GM18498 (cell line): ENCODE data around the gene SELE.
"Not testable (repeated sequence)": the region's sequence is repeated elsewhere in the genome, so short reads cannot be mapped to it uniquely, and the experiment has no call there.

ENCODE experiments used
- ATAC-seq: cut with Tn5 transposase; IDR thresholded peaks from one replicate; pipeline ENCODE4 v1.9.1; 2021; ENCODE audit warnings: mild to moderate bottlenecking, moderate library complexity; ENCODE audit not compliant: unreplicated experiment

SELE gene

GRCh38 chr1:169723763-169724162 is 10.1 kb downstream of the SELE start:
- no peak for ATAC-seq

- ATAC-seq, result no peak
These were observed 11.1 kb downstream of the SELE start for GRCh38 chr1:169722779-169723178.

- not testable (repeated sequence) for ATAC-seq
These were observed 18.8 kb downstream of the SELE start for GRCh38 chr1:169715100-169715499.

- ATAC-seq, result not testable (repeated sequence)
These were observed 20.8 kb downstream of the SELE start for GRCh38 chr1:169713090-169713489.

GRCh38 chr1:169712309-169712631 is 21.6 kb downstream of the SELE start:
- ATAC-seq, result no peak

GRCh38 chr1:169711469-169712308 is 22.2 kb downstream of the SELE start, which contains the start of gene SELL:
Gene SELL, minus strand, starts transcription at chr1:169711620. Its CDS starts 122 bp downstream, at chr1:169711498.
- ATAC-seq, result peak; percentile 79

GRCh38 chr1:169708647-169709046 is 25.2 kb downstream of the SELE start:
- no peak for ATAC-seq

GRCh38 chr1:169707912-169708604 is 25.8 kb downstream of the SELE start:
- ATAC-seq, result no peak

GRCh38 chr1:169704797-169705196 is 29.1 kb downstream of the SELE start:
- no peak for ATAC-seq

GRCh38 chr1:169701261-169702005 is 32.4 kb downstream of the SELE start:
- no peak for ATAC-seq

- no peak for ATAC-seq
These were observed 34.2 kb downstream of the SELE start for GRCh38 chr1:169699707-169700106.

- no peak for ATAC-seq
These were observed 34.9 kb downstream of the SELE start for GRCh38 chr1:169698976-169699375.

- ATAC-seq, result peak; percentile 39
These were observed 36.1 kb downstream of the SELE start for GRCh38 chr1:169697755-169698154.

- no peak for ATAC-seq
These were observed 37.4 kb downstream of the SELE start for GRCh38 chr1:169696273-169697100.

- peak; percentile 41 for ATAC-seq
These were observed 39.4 kb downstream of the SELE start for GRCh38 chr1:169694304-169695075.

GRCh38 chr1:169692756-169693460 is 41.0 kb downstream of the SELE start:
- peak; percentile 49 for ATAC-seq

GRCh38 chr1:169690489-169690888 is 43.4 kb downstream of the SELE start:
- no peak for ATAC-seq

- ATAC-seq, result no peak
These were observed 44.5 kb downstream of the SELE start for GRCh38 chr1:169689395-169689794.

GRCh38 chr1:169688377-169688776 is 45.5 kb downstream of the SELE start:
- not testable (repeated sequence) for ATAC-seq
